Measurements from ENCODE around the gene WDR91. TPM values are rescaled to one million over a fixed set of nuclear protein-coding genes. Genes with fewer than 3 reads are reported as not detected.

Gene WDR91
- total RNA-seq, 1 donor from 2014 or later, result 11.5 TPM

- Mint-ChIP-seq H3K27ac (ENCODE audit: unreplicated experiment) (no peak overlapping the region), H3K4me1 (ENCODE audit: unreplicated experiment) (peaks cover 10% of the 10 kb centered on the region), H3K27me3 (ENCODE audit: unreplicated experiment) (peaks cover 3% of the 10 kb centered on the region), H3K9me3 (ENCODE audit: unreplicated experiment) (no peaks in the 10 kb centered on the region), H3K4me3 (ENCODE audit: unreplicated experiment) (no peak overlapping the region), H3K36me3 (ENCODE audit: low read depth, unreplicated experiment) (no peaks in the 10 kb centered on the region)
- no peak for TF ChIP-seq CTCF (IDR thresholded peaks at IDR 0.05; ENCODE audit: unreplicated experiment)
- no peak for DNase-seq (ENCODE audit: low spot score)
These were observed 35.0 kb upstream of the WDR91 start for GRCh38 chr7:135246191-135246825.

- no peak for TF ChIP-seq CTCF (IDR thresholded peaks at IDR 0.05; ENCODE audit: unreplicated experiment)
- no peak for DNase-seq (ENCODE audit: low spot score)
- Mint-ChIP-seq H3K4me3 (ENCODE audit: unreplicated experiment) (no peak overlapping the region), H3K27ac (ENCODE audit: unreplicated experiment) (peak overlapping the region; percentile 19), H3K27me3 (ENCODE audit: unreplicated experiment) (peaks cover 3% of the 10 kb centered on the region), H3K9me3 (ENCODE audit: unreplicated experiment) (no peaks in the 10 kb centered on the region), H3K36me3 (ENCODE audit: low read depth, unreplicated experiment) (no peaks in the 10 kb centered on the region), H3K4me1 (ENCODE audit: unreplicated experiment) (peaks cover 10% of the 10 kb centered on the region)
These were observed 34.2 kb upstream of the WDR91 start for GRCh38 chr7:135245226-135246190.

GRCh38 chr7:135242096-135242684 is 30.9 kb upstream of the WDR91 start:
- Mint-ChIP-seq H3K27me3 (ENCODE audit: unreplicated experiment) (peaks cover 1% of the 10 kb centered on the region), H3K36me3 (ENCODE audit: low read depth, unreplicated experiment) (no peaks in the 10 kb centered on the region), H3K4me3 (ENCODE audit: unreplicated experiment) (no peak overlapping the region), H3K27ac (ENCODE audit: unreplicated experiment) (no peak overlapping the region), H3K9me3 (ENCODE audit: unreplicated experiment) (no peaks in the 10 kb centered on the region), H3K4me1 (ENCODE audit: unreplicated experiment) (peaks cover 8% of the 10 kb centered on the region)
- DNase-seq (ENCODE audit: low spot score), result no peak
- no peak for TF ChIP-seq CTCF (IDR thresholded peaks at IDR 0.05; ENCODE audit: unreplicated experiment)

GRCh38 chr7:135240441-135240840 is 29.1 kb upstream of the WDR91 start:
- H3K4me3 Mint-ChIP-seq (ENCODE audit: unreplicated experiment), result no peak overlapping the region
- H3K36me3 Mint-ChIP-seq (ENCODE audit: low read depth, unreplicated experiment), result no peaks in the 10 kb centered on the region
- no peaks in the 10 kb centered on the region for H3K9me3 Mint-ChIP-seq (ENCODE audit: unreplicated experiment)
- peaks cover 8% of the 10 kb centered on the region for H3K4me1 Mint-ChIP-seq (ENCODE audit: unreplicated experiment)
- H3K27me3 Mint-ChIP-seq (ENCODE audit: unreplicated experiment), result peaks cover 1% of the 10 kb centered on the region
- TF ChIP-seq CTCF (IDR thresholded peaks at IDR 0.05; ENCODE audit: unreplicated experiment), result no peak
- no peak for DNase-seq (ENCODE audit: low spot score)
- no peak overlapping the region for H3K27ac Mint-ChIP-seq (ENCODE audit: unreplicated experiment)

Measured in endothelial cell (in vitro differentiated cells).